HL-60 (cell line): ENCODE measurements around the gene TSPAN31.

ENCODE experiments used
- GABPA ChIP-seq: IDR thresholded peaks from 2 replicates; pipeline ENCODE4 v1.6.1; 2012; ENCODE audit warnings: low read depth
- POLR2AphosphoS5 ChIP-seq: IDR thresholded peaks from 2 replicates; pipeline ENCODE4 v1.6.1; 2012; ENCODE audit warnings: low read depth
- SPI1 ChIP-seq: IDR thresholded peaks from 2 replicates; pipeline ENCODE4 v1.6.1; 2012; ENCODE audit warnings: low read depth, mild to moderate bottlenecking, borderline replicate concordance
- TF ChIP-seq, protein P1 (sequence below): IDR thresholded peaks from one replicate; pipeline ENCODE4 v1.5.1; 2011; ENCODE audit warnings: low read length, control low read depth, inconsistent platforms; ENCODE audit not compliant: insufficient read depth
- TF ChIP-seq, protein P2 (sequence below): IDR thresholded peaks from 2 replicates; pipeline ENCODE4 v1.6.1; 2012; ENCODE audit warnings: low read depth; ENCODE audit not compliant: insufficient replicate concordance

DNA sequence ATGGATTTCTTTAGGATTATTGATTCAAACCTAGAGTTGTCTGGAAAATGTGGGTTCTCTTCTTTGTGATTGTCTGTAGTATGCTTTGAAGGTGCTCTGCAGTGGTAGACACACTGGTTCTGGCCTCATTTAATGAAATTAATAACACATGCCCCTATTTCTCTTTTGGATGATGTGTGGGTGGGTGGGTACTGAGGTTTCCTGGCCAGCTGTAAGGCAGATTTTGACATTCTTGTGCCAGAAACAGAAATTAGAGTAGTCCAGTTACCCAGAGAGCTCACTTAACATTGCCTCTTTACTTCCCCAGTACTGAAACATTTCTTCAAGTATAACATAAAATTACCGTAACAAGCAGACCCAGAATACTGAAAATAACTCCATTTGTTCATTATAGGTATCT lies 52.2 kb downstream of the TSPAN31 start:
- TF ChIP-seq, protein P1, sequence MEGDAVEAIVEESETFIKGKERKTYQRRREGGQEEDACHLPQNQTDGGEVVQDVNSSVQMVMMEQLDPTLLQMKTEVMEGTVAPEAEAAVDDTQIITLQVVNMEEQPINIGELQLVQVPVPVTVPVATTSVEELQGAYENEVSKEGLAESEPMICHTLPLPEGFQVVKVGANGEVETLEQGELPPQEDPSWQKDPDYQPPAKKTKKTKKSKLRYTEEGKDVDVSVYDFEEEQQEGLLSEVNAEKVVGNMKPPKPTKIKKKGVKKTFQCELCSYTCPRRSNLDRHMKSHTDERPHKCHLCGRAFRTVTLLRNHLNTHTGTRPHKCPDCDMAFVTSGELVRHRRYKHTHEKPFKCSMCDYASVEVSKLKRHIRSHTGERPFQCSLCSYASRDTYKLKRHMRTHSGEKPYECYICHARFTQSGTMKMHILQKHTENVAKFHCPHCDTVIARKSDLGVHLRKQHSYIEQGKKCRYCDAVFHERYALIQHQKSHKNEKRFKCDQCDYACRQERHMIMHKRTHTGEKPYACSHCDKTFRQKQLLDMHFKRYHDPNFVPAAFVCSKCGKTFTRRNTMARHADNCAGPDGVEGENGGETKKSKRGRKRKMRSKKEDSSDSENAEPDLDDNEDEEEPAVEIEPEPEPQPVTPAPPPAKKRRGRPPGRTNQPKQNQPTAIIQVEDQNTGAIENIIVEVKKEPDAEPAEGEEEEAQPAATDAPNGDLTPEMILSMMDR = no peak
- TF ChIP-seq POLR2AphosphoS5 (no peak), GABPA (no peak), SPI1 (no peak)
- TF ChIP-seq, protein P2, sequence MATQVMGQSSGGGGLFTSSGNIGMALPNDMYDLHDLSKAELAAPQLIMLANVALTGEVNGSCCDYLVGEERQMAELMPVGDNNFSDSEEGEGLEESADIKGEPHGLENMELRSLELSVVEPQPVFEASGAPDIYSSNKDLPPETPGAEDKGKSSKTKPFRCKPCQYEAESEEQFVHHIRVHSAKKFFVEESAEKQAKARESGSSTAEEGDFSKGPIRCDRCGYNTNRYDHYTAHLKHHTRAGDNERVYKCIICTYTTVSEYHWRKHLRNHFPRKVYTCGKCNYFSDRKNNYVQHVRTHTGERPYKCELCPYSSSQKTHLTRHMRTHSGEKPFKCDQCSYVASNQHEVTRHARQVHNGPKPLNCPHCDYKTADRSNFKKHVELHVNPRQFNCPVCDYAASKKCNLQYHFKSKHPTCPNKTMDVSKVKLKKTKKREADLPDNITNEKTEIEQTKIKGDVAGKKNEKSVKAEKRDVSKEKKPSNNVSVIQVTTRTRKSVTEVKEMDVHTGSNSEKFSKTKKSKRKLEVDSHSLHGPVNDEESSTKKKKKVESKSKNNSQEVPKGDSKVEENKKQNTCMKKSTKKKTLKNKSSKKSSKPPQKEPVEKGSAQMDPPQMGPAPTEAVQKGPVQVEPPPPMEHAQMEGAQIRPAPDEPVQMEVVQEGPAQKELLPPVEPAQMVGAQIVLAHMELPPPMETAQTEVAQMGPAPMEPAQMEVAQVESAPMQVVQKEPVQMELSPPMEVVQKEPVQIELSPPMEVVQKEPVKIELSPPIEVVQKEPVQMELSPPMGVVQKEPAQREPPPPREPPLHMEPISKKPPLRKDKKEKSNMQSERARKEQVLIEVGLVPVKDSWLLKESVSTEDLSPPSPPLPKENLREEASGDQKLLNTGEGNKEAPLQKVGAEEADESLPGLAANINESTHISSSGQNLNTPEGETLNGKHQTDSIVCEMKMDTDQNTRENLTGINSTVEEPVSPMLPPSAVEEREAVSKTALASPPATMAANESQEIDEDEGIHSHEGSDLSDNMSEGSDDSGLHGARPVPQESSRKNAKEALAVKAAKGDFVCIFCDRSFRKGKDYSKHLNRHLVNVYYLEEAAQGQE = no peak
